HG02973 (cell line): ENCODE results near the gene MYH16.
"Not testable (repeated sequence)": the region's sequence is repeated elsewhere in the genome, so short reads cannot be mapped to it uniquely, and the experiment has no call there.

Experiments used
- ATAC-seq: cut with Tn5 transposase; IDR thresholded peaks from one replicate; pipeline ENCODE4 v1.9.1; 2021; ENCODE audit warnings: moderate library complexity; ENCODE audit not compliant: unreplicated experiment

Gene MYH16

GRCh38 chr7:99272476-99273045 lies at the start of gene MYH16:
MYH16 (plus strand) TSS chr7:99272839.
- no peak for ATAC-seq

GRCh38 chr7:99224263-99224898 lies 48.3 kb upstream of the MYH16 start:
- ATAC-seq, result not testable (repeated sequence)

- no peak for ATAC-seq
These were observed 47.8 kb upstream of the MYH16 start for GRCh38 chr7:99224899-99225265.

GRCh38 chr7:99229234-99229633 lies 43.4 kb upstream of the MYH16 start:
- ATAC-seq, result no peak

- no peak for ATAC-seq
These were observed 40.4 kb upstream of the MYH16 start for GRCh38 chr7:99232082-99232770.

GRCh38 chr7:99232955-99233354 lies 39.7 kb upstream of the MYH16 start:
- not testable (repeated sequence) for ATAC-seq

GRCh38 chr7:99234185-99234584 lies 38.5 kb upstream of the MYH16 start:
- ATAC-seq, result no peak

GRCh38 chr7:99235925-99236324 lies 36.7 kb upstream of the MYH16 start:
- ATAC-seq, result no peak

GRCh38 chr7:99237876-99238275 lies 34.8 kb upstream of the MYH16 start:
- not testable (repeated sequence) for ATAC-seq

GRCh38 chr7:99238558-99239341 lies 33.9 kb upstream of the MYH16 start:
- ATAC-seq, result no peak

- no peak for ATAC-seq
These were observed 30.0 kb upstream of the MYH16 start for GRCh38 chr7:99242682-99243081.

GRCh38 chr7:99243751-99244337 lies 28.8 kb upstream of the MYH16 start:
- ATAC-seq, result no peak

- no peak for ATAC-seq
These were observed 27.7 kb upstream of the MYH16 start for GRCh38 chr7:99244939-99245338.

GRCh38 chr7:99248391-99249095 lies 24.1 kb upstream of the MYH16 start:
- ATAC-seq, result no peak

- no peak for ATAC-seq
These were observed 22.6 kb upstream of the MYH16 start for GRCh38 chr7:99249985-99250575.

GRCh38 chr7:99252166-99252895 lies 20.3 kb upstream of the MYH16 start:
- ATAC-seq, result no peak

- no peak for ATAC-seq
These were observed 19.3 kb upstream of the MYH16 start for GRCh38 chr7:99253369-99253768.

GRCh38 chr7:99254390-99254789 lies 18.2 kb upstream of the MYH16 start:
- ATAC-seq, result no peak

- no peak for ATAC-seq
These were observed 17.2 kb upstream of the MYH16 start for GRCh38 chr7:99255463-99255862.

GRCh38 chr7:99257065-99257464 lies 15.6 kb upstream of the MYH16 start:
- no peak for ATAC-seq
